Endothelial cell of umbilical vein (primary cell): ENCODE data around the gene ANKRD61.

Experiments
- CTCF ChIP-seq, 2 donors: IDR thresholded peaks; 1 replicate in 1 of 2; 2 replicates in 1 of 2; pipeline ENCODE4 v1.5.1; 2011; ENCODE audit warnings: low read length in 2 of 2, mild to moderate bottlenecking in 2 of 2, moderate library complexity in 2 of 2, control low read depth in 1 of 2, inconsistent platforms in 1 of 2, low read depth in 1 of 2; ENCODE audit not compliant: insufficient read depth in 1 of 2; ENCODE audit errors: extremely low read depth in 1 of 2
- EZH2 ChIP-seq: IDR thresholded peaks from 2 replicates; pipeline ENCODE4 v1.6.1; 2012; ENCODE audit warnings: borderline replicate concordance, low read depth, mild to moderate bottlenecking, moderate library complexity, low read length, inconsistent platforms; ENCODE audit not compliant: severe bottlenecking
- GATA2 ChIP-seq: IDR thresholded peaks from 2 replicates; pipeline ENCODE4 v1.7.0; 2011; ENCODE audit warnings: low read depth, mild to moderate bottlenecking, moderate library complexity, mixed read lengths, low read length; ENCODE audit not compliant: insufficient read length, insufficient read depth
- MYC ChIP-seq: IDR thresholded peaks from one replicate; pipeline ENCODE4 v1.6.1; 2011; ENCODE audit warnings: mild to moderate bottlenecking, low read depth, low read length
- POLR2A ChIP-seq: IDR thresholded peaks from 2 replicates; pipeline ENCODE4 v1.6.1; 2012; ENCODE audit warnings: low read depth, mild to moderate bottlenecking, control low read depth, low read length
- POLR2AphosphoS5 ChIP-seq: IDR thresholded peaks from 2 replicates; pipeline ENCODE4 v1.6.1; 2012; ENCODE audit warnings: low read depth, mild to moderate bottlenecking, control low read depth, low read length, moderate library complexity; ENCODE audit not compliant: insufficient read depth
- TF ChIP-seq, protein P1 (sequence below): IDR thresholded peaks from 2 replicates; pipeline ENCODE4 v1.6.1; 2011; ENCODE audit not compliant: insufficient read depth, insufficient read length

- TF ChIP-seq CTCF (IDR thresholded peaks at IDR 0.05; ENCODE audit: extremely low read depth in 1 of 2, insufficient read depth in 1 of 2, low read depth in 1 of 2, low read length in 2 of 2) (no peak), POLR2AphosphoS5 (no peak), POLR2A (no peak), EZH2 (no peak), MYC (no peak), GATA2 (no peak)
- TF ChIP-seq, protein P1, sequence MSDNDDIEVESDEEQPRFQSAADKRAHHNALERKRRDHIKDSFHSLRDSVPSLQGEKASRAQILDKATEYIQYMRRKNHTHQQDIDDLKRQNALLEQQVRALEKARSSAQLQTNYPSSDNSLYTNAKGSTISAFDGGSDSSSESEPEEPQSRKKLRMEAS: no peak
These were observed 2.6 kb upstream of the ANKRD61 start for GRCh38 chr7:6028563-6028962.
